Activated T-helper 9 cell treated with anti-CD3 and anti-CD28 coated beads, Interleukin-2, amount 50 U/mL, for 16 hours (primary cell): ENCODE measurements around the gene PFDN6.

Experiments used
- DNase-seq: peaks from one replicate; pipeline ENCODE4 v3.0.0-alpha.2; 2020; ENCODE audit warnings: low read depth

PFDN6 gene

GRCh38 chr6:33317419-33317668 lies 27.9 kb downstream of the PFDN6 start:
- no peak for DNase-seq

GRCh38 chr6:33317669-33318425 lies 28.4 kb downstream of the PFDN6 start, which contains the start of gene ZBTB22:
ZBTB22 (minus strand) TSS chr6:33317744; CDS start chr6:33316916, 828 bp downstream.
- peak; percentile 90 for DNase-seq

GRCh38 chr6:33318426-33319073 lies 29.1 kb downstream of the PFDN6 start:
- DNase-seq, result no peak

- no peak for DNase-seq
Observed at GRCh38 chr6:33319939-33320314, 30.5 kb downstream of the PFDN6 start.

- DNase-seq, result no peak
Observed at GRCh38 chr6:33320315-33321181, 31.1 kb downstream of the PFDN6 start.

- DNase-seq, result no peak
Observed at GRCh38 chr6:33321227-33321626, 31.8 kb downstream of the PFDN6 start.

- no peak for DNase-seq
Observed at GRCh38 chr6:33323623-33323948, 34.2 kb downstream of the PFDN6 start.

GRCh38 chr6:33324125-33324524 lies 34.7 kb downstream of the PFDN6 start:
- DNase-seq, result no peak

- no peak for DNase-seq
Observed at GRCh38 chr6:33329058-33329457, 39.7 kb downstream of the PFDN6 start.

GRCh38 chr6:33330736-33331135 lies 41.3 kb downstream of the PFDN6 start:
- no peak for DNase-seq

GRCh38 chr6:33333666-33334065 lies 44.3 kb downstream of the PFDN6 start:
- DNase-seq, result no peak

GRCh38 chr6:33335916-33336315 lies 46.5 kb downstream of the PFDN6 start:
- no peak for DNase-seq

GRCh38 chr6:33336495-33336894 lies 47.1 kb downstream of the PFDN6 start:
- no peak for DNase-seq

GRCh38 chr6:33339193-33339592 lies 49.8 kb downstream of the PFDN6 start:
- no peak for DNase-seq
